Amygdala (tissue), 56 donors: ENCODE data around the gene LDLRAD3.

Experiments used
- DNase-seq, 56 donors: peaks; one replicate each; lab custom pipeline; 2025; lab: John Stamatoyannopoulos, UW

Gene LDLRAD3

DNA sequence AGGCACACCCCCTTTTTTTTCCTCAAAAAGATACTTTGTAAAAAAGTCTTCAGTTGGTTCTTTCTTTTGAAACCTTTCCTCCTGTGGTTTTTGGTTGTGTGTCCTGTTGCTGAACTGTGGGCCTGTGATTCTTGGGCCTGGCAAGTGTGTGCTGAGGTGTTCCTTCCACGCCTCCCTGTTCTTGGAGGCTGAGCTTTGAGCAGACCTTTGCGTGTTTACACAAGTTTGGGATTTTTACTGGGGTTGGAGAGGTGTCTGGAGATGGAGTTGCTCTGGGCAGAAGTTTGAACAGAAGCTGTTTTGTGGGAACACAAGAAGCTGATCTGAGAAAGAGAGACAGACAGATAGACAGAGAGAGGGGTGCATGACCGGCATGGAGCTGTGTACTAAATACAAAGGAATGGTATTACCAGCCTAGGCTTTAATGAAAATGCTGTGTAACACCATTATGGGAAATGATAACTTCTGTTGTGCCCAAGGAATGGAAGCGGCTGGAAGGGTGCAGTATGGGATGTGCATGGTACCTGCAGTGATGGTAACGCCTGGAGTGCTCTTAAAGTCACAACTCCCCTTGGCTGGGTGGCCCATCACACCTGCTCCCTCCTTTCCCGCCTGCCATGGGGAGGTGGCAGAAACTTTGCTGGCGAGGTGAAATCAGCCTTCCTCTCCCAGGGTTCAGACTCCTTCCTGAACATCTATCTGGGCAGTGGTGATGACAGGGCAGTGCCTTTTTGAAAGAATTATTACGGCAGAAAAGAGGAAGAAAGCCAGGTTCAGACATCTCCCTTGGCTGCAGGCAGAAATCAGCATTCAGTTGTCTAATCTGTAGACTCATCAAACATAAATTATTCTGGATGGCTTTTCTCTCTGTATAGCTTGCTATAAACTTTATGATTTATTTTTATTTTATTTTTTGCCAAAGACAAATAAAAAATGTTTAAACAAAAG lies 70.4 kb downstream of the LDLRAD3 start:
- DNase-seq: no peak

DNA sequence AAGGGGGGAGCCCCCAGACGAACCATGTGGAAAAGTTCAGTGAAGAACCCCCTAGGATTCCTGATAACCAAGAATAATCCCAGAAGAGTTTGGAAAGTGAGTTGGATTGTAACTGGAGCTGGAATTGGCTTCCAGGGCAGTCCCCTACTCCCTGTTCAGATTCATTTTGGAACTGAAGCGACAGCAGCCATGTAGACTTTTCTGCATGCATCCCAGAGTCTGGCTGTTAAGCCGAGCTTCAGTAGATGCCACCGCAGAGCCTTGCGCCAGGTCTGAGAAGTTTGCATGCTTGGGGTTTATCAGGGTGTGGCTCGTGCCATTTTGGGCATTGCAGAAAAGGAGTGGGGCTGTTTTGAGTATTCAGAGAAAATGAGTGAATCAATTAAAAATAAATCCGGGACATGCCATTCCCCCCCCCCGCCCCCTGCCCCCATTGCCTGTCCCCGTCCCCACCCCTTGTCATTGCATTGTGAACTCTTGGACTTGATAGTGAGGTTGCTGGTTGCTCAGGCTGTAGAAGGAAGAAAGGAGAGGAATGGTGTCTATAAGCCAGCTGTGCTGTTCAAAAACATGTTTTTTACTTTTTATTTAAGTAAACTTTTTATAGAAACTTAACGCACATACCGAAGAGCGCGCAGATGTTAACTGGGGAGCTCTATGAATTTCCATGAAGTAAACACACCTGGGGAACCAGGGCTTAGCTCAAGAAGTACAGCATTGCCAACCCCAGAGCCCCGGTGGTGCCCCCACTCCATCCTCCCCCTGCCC lies 71.2 kb downstream of the LDLRAD3 start:
- DNase-seq: no peak

DNA sequence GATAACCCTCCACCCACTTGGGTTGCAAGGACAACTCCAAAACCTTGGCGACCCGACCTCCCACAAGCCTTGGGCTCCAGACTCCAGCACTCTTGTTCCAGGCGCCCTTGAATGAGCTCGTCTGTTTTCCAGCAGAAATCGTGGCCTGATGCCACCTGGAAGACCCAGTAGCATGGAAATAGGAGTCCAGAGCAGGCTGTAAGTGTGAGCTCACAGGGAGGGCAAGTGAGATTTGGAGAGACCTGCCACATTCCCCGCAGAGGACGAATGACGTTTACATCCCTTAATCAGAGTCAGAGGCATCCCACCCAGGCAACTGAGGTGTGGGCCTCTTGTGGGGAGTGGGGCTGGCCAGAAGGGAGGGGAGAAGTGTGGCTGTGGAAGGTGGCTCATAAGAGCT lies 71.9 kb downstream of the LDLRAD3 start:
- DNase-seq: peak in 33 of 56 donors; percentile 11 to 64 (median 31)

DNA sequence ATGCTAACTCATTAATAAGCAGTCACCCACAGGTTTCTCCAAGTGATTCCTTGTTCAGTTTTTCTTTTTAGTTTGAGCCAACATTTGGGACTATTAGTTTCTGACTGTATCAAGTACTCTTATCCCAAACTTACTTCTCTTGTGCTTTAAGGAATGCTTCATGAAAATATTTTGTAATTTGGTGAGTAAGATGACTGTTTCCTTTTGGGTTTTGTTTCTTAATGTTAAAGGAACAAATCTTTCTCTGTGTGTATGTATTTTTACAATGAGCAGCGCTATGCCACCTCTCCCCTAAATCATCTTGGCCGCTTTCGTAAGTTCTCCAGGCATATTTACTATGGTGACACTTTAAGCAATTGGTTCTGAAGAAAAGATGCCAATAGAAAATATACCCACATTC lies 72.4 kb downstream of the LDLRAD3 start:
- no peak for DNase-seq

DNA sequence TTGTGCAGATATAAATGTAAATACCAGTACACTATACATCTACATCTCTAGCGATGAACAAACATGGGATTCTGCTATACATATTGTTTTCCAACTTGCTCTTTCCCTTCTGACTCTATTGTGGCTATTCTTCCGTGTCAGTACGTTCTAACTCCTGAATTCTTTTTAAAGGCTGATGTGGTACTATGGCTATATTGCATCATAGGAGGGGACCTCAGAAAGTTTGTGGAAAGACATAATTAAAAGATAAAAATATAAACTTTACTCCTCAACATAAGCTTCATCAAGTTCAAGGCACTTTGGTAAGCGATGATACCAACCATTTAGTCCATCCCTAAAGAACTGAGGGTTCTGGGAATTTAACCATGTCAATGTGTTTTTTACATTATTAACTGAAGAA lies 72.8 kb downstream of the LDLRAD3 start:
- DNase-seq: no peak

DNA sequence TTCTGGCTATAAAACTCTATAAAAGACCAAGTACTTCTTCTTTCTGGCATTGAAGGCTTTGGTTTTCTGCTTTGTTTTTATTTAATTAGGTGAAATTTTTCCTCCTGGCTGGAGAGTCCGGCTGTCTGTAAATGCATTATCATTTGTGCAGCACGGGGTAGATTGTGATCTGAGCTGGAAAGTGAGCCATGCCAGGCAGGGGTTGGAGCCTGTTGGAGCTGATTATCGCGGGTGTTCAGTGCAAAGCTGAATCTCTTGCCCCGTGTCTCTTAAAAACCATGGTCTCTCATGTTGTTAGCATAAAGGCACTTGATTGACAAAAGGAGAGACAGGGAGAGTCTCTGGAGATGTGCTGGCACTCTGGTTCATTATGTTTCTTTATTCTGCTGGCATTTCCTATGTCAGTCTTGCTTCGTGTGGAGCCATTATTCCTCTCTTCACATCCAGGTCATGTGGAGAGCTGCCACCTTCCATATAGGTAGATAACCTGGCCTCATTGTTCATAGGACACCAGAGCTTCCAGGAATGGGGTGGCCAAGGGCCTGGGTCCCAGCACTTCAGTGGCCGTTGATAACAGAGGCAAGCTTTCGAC lies 75.2 kb downstream of the LDLRAD3 start:
- DNase-seq: no peak

DNA sequence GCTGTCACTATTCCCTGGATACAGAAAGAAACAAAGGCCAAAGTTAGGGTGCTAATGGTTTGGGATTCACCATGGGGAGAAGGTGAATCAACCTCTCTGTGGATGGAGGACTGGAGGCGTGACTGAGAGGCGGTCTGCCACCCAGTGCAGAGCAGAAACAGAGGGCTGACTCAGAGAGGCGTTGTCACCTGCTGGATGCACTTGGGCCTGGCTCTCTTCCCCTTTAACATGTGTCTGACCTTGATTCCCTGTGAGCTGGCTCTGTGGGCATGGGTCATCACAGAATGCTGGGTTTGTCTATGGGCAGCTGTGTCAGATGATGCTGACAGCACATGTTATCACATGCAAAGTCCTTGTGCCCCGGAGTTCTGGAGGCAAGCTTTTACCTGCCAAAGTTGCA lies 75.9 kb downstream of the LDLRAD3 start:
- no peak for DNase-seq

DNA sequence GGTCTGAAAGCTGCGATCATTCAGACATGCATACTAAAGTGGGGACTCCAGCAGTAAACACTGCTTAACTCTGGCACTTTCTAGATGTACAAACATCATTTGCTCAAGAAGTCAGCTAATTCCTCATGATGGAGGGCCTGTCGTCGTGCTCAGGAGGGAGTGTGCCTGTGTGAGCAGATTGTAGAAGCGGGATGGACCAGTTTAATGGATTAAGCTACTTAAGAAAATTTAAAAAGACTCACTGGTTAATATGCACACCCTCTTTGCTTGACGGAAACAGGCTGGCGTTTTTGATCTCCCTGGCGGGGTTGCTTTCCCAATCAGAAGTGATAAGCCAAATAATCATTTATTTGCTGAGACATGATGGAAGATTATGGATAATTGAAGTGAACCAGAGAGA lies 79.0 kb downstream of the LDLRAD3 start:
- no peak for DNase-seq

DNA sequence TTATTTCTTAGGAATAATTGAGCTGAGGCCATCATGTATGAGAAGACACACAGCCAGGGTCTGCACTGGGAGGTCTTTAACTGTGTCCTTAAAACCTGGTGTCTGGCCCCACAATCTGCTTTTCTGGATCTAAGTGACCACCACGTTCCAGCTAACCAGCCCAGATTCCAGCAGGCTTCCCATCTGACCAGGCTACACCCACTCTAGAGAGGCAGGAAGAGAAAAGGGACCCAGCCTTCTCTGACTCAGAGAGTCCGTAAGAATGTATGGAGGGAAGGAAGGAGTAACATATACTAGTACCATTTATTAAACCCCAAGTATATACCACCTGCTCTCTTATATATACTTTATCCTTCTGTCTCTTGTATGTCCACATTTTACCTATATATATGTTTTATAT lies 80.1 kb downstream of the LDLRAD3 start:
- no peak for DNase-seq

DNA sequence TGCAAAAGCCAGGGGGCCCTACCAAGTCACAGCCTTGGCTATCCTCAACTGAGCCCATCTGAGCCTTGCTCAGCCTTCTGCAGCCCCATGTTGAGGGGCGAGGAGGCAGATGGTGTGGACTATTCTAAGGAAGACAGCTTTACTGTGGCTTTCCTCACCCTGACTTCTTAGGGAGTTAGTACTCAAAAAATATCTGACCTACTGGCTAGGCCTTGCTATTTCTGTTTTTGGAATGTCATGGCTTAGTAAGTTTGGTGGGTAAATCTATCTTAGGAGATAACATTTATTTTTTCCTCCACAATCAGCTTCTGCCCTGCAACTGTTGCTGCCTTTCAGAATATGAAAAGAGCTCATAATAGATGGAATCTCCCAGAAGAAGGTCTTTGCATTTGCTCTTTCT lies 80.9 kb downstream of the LDLRAD3 start:
- no peak for DNase-seq

DNA sequence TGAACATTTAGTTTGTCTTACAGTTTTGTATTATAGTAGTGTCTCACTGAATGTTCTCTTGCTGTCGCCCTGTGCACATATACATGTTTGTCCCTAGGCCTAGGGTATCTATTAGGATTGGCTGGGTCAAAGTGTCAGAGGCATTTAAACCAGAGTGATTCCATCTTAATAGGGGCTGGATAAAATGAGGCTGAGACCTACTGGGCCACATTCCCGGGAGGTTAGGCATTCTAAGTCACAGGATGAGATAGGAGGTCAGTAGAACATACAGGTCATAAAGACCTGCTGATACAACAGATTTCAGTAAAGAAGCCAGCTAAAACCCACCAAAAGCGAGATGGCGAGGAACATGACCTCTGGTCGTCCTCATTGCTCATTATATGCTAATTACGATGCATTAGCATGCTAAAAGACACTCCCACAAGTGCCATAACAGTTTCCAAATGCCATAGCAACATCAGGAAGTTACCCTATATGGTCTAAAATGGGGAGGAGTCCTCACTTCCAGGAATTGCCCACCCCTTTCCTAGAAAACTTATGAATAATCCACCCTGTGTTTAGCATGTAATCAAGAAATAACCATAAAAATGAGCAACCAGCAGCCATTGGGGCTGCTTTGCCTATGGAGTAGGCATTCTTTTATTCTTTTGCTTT lies 82.6 kb downstream of the LDLRAD3 start:
- DNase-seq: no peak

DNA sequence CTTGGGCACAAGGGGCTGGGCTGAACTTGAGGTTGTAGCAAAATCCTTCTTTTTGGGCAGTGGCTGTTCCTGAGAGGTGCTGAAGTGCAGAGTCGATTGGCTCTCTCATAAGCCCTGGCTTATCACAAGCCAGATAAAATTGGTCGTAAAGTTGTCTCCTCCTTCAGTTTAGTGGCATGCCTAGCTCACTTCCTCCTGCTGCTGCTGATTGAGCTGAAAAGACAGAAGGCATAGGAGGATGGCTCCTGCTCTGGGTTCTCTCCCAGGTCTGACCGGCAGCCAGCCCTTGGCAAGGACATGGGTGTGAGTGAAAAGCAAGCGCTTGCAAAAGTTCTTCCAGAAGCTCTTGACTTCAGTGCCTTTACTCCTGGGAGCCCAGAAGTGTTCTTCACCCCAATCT lies 83.9 kb downstream of the LDLRAD3 start:
- DNase-seq: no peak

DNA sequence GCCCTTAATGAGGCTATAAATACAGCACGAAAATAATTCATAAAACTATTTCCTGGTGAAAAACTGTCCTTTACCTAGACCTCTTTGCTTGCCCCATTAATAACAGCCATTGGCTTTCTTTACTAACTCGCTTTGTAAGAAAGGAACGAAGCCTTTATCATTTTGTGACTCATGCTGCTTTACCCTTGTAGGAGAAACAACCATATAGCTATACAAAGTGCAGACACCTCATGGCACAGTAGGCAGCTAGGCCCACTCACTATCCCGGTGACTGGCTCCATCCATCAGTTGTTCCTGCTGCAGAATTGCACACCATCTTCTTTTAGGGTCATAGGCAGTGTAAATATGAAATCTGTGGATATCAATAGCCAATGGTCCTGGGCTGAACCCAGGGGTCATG lies 85.8 kb downstream of the LDLRAD3 start:
- no peak for DNase-seq

DNA sequence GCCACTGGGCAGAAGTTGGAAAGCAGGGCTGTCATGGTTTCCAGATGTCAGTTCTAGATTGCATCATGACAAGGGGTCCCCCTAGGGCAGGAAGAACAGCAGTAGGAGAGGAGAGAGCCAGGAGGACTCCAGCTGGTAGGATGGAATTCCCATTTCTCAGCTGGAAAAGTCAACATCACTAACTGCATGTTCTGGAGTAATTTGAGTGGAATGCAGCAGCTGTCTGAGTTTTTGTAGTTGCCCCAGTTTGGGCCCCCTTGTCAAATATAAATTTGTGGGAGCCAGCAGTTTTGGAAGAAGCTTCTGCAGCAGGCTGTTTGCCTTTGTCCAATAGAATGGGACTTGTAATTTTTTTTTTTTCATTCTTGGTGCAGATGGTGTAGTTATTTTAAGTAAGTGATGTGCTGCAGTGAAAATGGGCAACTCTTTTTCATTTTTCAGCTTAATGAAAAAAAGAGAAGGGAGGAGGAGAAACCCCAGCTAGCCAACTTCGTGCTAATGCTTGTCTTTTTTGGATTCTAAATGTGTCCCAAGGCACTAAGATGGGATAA lies 86.9 kb downstream of the LDLRAD3 start:
- no peak for DNase-seq

DNA sequence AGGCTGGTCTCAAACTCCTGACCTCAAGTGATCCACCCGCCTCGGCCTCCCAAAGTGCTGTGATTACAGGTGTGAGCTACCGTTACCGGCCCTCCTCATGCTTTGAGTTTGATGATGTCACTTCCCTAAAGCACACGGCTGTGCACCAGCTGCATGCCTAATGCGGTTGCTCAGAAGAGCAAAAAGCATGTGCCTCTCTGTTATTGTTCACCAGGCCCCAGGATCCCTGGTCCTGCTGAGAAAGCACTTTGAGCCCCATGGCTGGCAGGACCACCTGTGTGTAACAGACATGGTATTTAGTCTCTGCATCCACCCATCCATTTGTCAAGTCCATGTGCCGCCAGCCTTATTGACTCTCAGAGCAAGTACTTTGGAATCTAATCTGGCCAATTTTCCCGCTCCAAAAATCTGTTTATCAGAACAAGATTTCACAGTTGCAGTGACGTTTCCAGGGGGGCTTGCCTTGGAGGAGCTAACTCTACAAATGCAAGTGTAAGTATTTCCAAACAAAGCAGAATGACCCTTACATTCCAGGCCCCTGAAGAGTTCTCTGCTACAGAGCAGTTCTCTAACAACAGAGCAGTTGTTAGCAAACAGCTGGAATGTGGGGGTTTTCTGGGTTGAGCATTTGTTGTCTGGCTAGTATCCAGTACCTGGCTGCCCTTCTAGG lies 89.4 kb downstream of the LDLRAD3 start:
- no peak for DNase-seq

DNA sequence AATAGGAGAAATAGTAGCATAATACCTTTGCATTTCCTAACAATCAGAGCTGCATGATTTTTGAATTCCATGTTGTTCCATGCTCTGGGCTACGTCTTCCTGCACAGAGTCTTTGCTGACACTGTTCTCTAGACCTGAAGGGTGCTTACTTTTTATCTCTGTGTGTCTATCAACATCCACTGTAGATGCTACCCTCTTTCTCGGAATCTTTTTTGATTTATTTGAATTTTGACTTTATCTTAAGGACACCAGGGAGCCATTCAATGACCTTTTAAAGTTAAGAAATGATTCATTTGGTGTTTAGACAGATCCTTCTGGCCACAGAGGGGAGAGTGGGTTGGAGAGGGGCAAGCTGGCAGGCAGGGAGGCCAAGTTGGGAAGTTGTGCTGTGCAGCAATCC lies 90.1 kb downstream of the LDLRAD3 start:
- no peak for DNase-seq

DNA sequence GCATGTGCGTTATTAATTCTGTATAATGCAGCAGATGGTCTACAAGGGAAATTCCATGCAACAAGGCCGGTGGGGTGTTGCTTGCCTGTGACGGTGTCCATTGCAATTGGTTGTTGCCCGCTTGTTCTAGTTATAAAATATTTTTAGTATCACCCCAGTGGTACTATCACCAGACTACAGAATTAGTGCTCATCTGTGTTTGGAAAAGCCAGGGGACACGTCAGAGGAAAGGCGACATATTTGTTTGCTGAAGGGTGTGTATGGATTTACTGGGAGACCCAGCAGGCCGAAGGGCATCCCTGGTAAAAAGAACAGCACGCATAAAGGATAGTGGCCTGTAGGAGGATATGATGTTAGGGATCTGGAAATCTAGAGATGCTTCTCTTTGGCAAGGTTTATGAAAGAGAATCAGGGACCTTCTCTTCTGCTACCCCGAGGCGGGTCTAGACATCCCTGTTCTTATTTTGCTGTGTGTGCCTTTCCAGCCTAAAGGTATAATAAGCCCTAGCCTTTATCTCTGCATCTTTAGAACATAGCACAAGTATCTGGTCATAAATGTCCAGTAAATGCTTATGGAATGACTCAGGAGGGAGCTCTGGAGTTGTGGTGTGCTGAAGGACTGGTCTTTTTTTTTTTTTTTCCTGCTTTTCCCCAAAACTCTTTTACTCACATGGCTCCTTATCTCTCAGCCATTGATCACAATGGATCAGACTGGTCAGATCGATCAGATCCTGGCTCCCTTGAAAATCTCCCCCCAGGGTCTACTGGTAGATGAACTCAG lies 90.9 kb downstream of the LDLRAD3 start:
- no peak for DNase-seq

DNA sequence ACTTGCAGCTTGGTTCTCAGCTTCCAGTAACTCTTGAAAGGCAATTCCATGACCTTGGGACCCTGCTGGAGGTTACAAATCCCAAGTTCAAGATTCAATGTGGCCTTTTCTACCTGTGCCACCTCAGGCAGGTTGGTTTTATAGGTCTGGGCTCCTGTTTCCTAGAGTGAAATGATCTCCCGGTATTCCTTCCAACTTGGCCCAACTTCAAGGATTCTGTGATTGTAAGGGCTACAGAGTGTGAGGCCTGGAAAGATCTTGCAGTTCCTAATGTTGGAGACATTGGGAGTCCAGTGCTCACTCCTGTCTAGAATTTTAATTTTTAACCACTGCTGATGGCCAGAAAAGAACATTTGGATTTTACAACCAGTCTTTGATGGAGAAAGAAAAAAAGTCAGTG lies 91.6 kb downstream of the LDLRAD3 start:
- no peak for DNase-seq

DNA sequence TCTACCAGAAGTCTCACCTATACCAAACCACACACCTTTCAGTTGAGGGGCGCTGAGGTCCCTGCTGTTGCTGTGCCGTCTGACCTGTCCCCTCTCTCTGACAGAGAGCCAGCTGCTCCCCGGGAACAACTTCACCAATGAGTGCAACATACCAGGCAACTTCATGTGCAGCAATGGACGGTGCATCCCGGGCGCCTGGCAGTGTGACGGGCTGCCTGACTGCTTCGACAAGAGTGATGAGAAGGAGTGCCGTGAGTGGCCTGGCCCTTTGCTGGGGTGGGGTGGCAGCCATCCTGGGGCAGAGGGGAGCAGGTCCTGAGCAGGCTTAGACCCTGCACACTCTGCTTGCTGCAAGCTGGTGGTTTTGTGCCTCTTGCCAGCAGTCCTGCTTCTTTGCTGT lies 92.1 kb downstream of the LDLRAD3 start:
- DNase-seq: no peak
